Progenitor cell of endocrine pancreas (in vitro differentiated cells): ENCODE results near the gene IL31. TPM values are rescaled to one million over a fixed set of nuclear protein-coding genes. Genes with fewer than 3 reads are reported as not detected.
A peak's percentile ranks its signal among the peaks of the same experiment; 100 is the strongest.

Experiments
- DNase-seq: peaks from one replicate; pipeline ENCODE4 v3.0.0; 2021; ENCODE audit warnings: low spot score; ENCODE audit not compliant: unreplicated experiment
- H3K27ac Mint-ChIP-seq: 2 replicates; pipeline ENCODE4 v1.8.0; 2021; ENCODE audit warnings: mild to moderate bottlenecking, moderate library complexity, mixed read lengths
- H3K27me3 Mint-ChIP-seq: 2 replicates; pipeline ENCODE4 v1.8.0; 2021; ENCODE audit warnings: mixed read lengths
- H3K36me3 Mint-ChIP-seq: 2 replicates; pipeline ENCODE4 v1.8.0; 2022; ENCODE audit warnings: mixed read lengths; ENCODE audit not compliant: insufficient read depth
- H3K4me1 Mint-ChIP-seq: 2 replicates; pipeline ENCODE4 v1.8.0; 2021; ENCODE audit warnings: low read depth, mixed read lengths
- H3K4me3 Mint-ChIP-seq: 2 replicates; pipeline ENCODE4 v1.8.0; 2021; ENCODE audit warnings: low read depth, mild to moderate bottlenecking, moderate library complexity, mixed read lengths
- H3K9me3 Mint-ChIP-seq: 2 replicates; pipeline ENCODE4 v1.8.0; 2021; ENCODE audit warnings: low read depth, mixed read lengths
- CTCF ChIP-seq: fragments of 200-600 bp; sonication (generic); IDR thresholded peaks from one replicate; pipeline ENCODE4 v1.5.0; 2021; ENCODE audit warnings: antibody characterized with exemption, mild to moderate bottlenecking; ENCODE audit not compliant: unreplicated experiment
- total RNA-seq: library from RNA; stranded (reverse); gene quantifications from 2 replicates; pipeline ENCODE4 v1.2.1, GENCODE V29; 2021

The IL31 gene
- total RNA-seq, 1 donor from 2014 or later, result not detected

- H3K27ac Mint-ChIP-seq, result no peak overlapping the region
- no peaks in the 10 kb centered on the region for H3K4me1 Mint-ChIP-seq
Measured at GRCh38 chr12:122144885-122145284, 29.1 kb downstream of the IL31 start.

GRCh38 chr12:122142857-122143256 is 31.2 kb downstream of the IL31 start:
- no peak for DNase-seq
- no peak overlapping the region for H3K27ac Mint-ChIP-seq
- no peaks in the 10 kb centered on the region for H3K27me3 Mint-ChIP-seq
- peaks cover 15% of the 10 kb centered on the region for H3K36me3 Mint-ChIP-seq
- TF ChIP-seq CTCF, result no peak
- H3K4me3 Mint-ChIP-seq, result no peak overlapping the region
- H3K9me3 Mint-ChIP-seq, result no peaks in the 10 kb centered on the region
- no peaks in the 10 kb centered on the region for H3K4me1 Mint-ChIP-seq

More at GRCh38 chr12:122144885-122145284, 29.1 kb downstream of the IL31 start:
- Mint-ChIP-seq H3K36me3 (peaks cover 12% of the 10 kb centered on the region), H3K4me3 (no peak overlapping the region), H3K9me3 (no peaks in the 10 kb centered on the region), H3K27me3 (no peaks in the 10 kb centered on the region)
- TF ChIP-seq CTCF, result no peak
- DNase-seq, result no peak

- no peaks in the 10 kb centered on the region for H3K27me3 Mint-ChIP-seq
- no peaks in the 10 kb centered on the region for H3K4me1 Mint-ChIP-seq
- H3K4me3 Mint-ChIP-seq, result no peak overlapping the region
- no peak overlapping the region for H3K27ac Mint-ChIP-seq
- DNase-seq, result no peak
- TF ChIP-seq CTCF, result no peak
- peaks cover 15% of the 10 kb centered on the region for H3K36me3 Mint-ChIP-seq
- H3K9me3 Mint-ChIP-seq, result no peaks in the 10 kb centered on the region
Measured at GRCh38 chr12:122141911-122142725, 31.9 kb downstream of the IL31 start.

GRCh38 chr12:122140467-122141257 is 33.4 kb downstream of the IL31 start:
- H3K27me3 Mint-ChIP-seq, result no peaks in the 10 kb centered on the region
- H3K27ac Mint-ChIP-seq, result peak overlapping the region; percentile 65
- peaks cover 15% of the 10 kb centered on the region for H3K36me3 Mint-ChIP-seq
- TF ChIP-seq CTCF, result no peak
- H3K9me3 Mint-ChIP-seq, result no peaks in the 10 kb centered on the region
- no peak for DNase-seq
- H3K4me1 Mint-ChIP-seq, result no peaks in the 10 kb centered on the region
- H3K4me3 Mint-ChIP-seq, result no peak overlapping the region

GRCh38 chr12:122139941-122140340 is 34.1 kb downstream of the IL31 start:
- Mint-ChIP-seq H3K4me1 (no peaks in the 10 kb centered on the region), H3K27ac (no peak overlapping the region), H3K27me3 (no peaks in the 10 kb centered on the region), H3K4me3 (no peak overlapping the region), H3K36me3 (peaks cover 16% of the 10 kb centered on the region), H3K9me3 (no peaks in the 10 kb centered on the region)
- no peak for TF ChIP-seq CTCF
- no peak for DNase-seq
